Measurements from ENCODE around the gene RRAS2.
"Not testable (repeated sequence)": the region's sequence is repeated elsewhere in the genome, so short reads cannot be mapped to it uniquely, and the experiment has no call there.

RRAS2 gene
- total RNA-seq, result 18.0 to 63.7 reads per million in 2 experiments

DNA sequence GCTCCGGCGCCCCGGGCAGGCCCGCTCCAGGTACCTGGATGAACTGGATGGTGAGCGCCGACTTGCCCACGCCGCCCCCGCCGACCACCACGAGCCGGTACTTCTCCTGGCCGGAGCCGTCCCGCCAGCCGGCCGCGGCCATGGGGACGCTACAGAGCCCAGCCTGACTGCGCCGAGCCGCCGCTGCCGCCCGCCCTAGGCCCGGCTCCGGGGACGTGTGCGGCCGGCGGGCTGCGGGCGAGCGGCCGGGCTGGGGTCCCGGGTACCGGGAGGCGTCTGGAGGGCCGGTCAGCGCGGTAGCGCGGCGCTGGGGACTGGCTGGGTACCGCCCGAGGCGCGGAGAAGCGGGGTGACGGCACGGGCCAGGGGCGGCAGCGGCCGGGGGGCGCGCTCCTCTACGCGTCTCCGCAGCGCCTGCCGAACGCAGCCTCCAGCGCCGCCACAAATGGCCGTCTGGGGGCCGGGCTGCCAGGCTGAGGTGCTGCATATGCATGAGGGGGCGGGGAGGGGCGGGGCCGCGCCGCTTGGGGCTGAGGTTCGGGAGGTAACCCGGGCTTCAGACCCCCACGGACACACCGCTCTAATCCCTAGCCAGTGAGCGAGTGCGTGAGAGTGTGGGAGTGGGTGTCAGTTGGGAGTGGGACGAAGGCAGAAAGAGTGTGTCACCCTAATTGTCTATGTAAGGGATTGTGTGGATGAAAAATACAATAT, at the start of gene RRAS2:
TSS of gene RRAS2 (minus strand) at position 455 of the 711 bp plus-strand sequence. CDS start at position 142, 313 bp downstream.
- DNase-seq (ENCODE audit: low read depth), result peak; percentile 70

DNA sequence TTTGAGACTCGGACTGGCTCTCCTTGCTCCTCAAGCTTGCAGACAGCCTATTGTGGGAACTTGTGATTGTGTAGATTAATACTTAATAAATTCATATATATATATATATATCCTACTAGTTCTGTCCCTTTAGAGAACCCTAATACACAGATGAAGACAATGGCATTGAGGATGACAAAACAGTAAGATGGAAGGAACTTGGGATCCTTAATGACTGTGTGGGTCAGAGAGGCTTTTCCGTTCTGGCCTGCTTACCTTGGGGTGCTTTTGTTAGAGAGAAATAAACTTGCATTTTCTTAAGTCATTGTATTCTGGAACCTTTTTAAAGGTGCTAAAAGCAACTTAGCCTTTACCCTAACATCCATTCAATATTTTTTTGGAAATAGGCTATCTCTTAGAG, 49.6 kb upstream of the RRAS2 start:
- DNase-seq (ENCODE audit: low read depth), result no peak

DNA sequence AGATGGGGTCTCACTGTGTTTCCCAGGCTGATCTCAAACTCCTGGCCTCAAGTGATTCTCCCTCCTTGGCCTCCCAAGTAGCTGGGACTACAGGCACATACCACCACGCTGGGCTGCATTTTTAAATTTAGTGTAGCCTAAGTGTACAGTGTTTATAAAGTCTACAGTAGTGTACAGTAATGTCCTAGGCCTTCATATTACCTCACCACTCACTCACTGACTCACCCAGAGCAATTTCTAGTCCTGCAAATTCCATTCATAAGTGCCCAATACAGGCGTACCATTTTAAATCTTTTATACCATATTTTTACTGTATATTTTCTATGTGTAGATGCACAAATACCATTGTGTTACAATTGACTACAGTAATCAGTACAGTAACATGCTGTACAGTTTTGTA, 47.1 kb upstream of the RRAS2 start:
- not testable (repeated sequence) for DNase-seq (ENCODE audit: low read depth)

DNA sequence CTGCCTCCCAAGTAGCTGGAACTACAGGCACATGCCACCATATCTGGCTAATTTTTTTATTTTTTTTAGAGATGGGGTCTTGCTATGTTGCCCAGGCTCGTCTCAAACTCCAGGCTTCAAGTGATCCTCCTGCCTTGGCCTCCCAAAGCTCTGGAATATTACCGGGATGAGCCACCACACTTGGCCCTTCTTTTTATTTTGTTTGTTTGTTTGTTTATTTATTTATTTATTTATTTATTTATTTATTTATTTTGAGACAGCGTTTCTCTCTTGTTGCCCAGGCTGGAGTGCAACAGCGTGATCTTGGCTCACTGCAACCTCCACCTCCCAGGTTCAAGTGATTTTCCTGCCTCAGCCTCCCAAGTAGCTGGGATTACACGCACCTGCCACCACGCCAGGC, 44.5 kb upstream of the RRAS2 start:
- DNase-seq (ENCODE audit: low read depth), result not testable (repeated sequence)

DNA sequence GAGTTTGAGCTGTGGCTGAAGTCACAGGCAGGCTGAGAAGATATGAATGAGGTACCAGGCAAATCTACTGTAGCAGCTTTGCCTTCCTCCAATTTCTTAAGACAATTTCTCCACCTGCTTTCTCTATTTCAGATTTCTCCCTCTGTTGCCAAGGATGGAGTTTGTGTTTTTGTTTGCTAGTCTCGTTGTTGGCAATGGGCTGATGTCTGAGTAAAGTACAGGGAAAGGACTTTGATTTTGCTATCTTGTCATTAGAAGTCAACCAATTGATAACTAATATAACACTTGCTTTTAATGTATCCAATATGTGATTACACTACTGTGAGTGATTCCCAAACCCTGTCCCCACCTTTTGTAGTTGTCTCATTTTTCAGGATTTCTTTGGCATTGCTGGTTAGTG, 40.1 kb upstream of the RRAS2 start:
- no peak for DNase-seq (ENCODE audit: low read depth)

DNA sequence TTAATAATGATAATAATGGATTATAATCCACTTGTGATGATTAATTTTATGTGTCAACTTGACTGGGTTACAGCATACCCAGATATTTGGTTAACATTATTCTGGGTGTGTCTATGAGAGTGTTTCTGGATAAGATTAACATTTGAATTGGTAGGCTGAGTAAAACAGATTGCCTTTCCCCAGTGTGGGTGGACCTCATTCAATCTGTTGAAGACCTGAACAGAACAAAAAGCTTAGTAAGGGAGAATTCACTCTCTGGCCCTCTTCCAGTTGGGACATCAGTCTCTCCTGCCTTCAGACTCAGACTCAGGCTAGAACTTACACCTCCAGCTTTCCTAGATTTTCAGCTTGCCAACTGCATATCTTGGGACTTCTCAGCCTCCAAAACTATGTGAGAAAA, 37.3 kb upstream of the RRAS2 start:
- DNase-seq (ENCODE audit: low read depth), result no peak

DNA sequence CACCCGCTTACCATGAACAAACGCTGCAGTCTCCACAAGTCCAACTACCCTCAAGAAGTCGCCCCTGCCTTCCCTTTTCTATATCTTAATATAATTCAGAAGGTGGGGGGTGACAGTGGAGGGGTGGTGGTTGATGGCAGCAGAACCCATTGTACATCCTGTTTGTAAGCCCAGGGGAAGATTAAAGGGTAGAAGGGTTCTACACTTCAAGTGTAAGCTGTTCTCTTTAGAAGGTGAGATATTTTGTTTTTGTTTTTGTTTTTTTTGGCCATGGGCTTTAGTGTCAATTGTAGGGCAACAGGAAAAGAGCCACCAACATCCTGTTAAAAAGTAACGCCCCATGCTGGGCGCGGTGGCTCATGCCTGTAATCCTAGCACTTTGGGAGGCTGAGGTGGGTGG, 34.9 kb upstream of the RRAS2 start:
- DNase-seq (ENCODE audit: low read depth), result no peak

DNA sequence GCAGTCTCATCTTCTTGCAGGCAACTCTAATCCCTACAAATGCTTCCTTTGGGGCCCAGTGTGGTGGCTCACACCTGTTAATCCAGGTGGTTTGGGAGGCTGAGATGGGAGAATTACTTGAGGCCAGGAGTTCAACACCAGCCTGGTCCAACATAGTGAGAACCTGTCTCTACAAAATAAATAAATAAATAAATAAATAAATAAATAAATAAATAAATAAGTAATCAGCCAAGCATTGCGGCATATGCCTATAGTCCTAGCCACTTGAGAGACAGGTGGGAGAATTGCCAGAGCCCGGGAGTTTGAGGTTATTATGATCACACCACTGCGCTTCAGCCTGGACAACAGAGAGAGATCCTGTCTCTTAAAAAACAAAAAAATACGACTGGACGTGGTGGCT, 34.1 kb upstream of the RRAS2 start:
- no peak for DNase-seq (ENCODE audit: low read depth)

DNA sequence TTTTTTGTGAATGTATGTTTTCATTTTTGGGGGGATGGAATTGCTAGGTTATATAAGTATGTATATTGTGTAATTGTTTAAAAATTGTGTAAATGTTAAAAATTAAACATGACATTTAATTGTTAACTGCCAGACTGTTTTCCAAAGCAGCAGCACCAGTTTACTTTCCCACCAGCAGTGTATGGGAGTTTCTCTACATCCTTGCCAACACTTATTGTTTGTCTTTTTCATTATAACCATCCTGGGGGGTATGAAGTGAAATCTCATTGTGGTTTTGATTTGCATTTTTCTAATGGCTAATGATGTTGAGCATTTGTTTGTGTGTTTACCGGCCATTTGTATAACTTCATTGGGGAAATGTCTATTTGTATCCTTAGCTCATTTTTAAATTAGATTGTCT, 31.7 kb upstream of the RRAS2 start:
- DNase-seq (ENCODE audit: low read depth), result no peak

DNA sequence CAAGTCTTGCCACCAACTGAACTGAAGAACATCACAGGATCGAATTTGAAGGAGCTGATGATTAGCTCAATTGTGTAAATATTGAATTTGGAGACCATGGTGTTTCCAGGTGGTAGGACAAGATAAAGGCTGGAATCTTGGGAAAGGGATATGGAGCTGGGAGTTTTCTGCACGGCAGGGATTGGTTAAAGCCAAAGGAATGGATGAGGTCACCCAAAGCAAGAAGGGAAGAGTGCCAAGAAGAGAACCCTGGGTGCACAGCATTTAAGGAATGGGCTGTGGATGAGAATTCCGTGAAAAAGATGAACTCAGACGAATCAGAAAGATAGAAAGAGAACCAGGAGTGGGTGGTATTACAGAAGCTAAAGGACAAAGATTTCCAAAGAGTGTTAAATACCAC, 29.4 kb upstream of the RRAS2 start:
- DNase-seq (ENCODE audit: low read depth), result no peak

DNA sequence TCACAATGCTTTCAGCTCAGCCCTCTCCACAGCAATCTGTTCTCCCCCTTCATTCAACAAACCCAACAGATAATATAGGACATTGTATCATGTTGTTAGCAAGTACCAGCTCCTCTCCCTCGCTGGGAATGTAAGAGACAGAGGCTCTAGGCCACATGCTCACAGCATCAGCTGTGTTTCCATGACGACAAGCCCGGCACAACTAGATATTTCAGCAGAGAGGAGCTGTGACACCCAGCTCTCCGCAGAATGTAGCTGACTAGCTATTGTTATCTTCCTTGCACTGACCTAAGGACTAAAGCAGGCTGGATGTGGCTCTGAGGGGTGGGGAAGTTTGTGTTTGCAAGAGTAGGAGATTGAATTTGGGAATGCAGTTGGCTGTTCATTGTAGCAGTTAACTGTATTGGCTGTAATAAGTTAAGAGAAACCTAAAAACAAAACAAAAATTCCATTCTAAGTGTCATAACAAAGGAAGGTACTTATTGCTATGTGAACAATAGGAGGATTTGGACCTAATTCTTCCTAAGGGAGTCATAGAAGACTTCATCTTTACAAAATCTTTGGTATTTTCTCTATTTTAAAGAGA, 28.0 kb upstream of the RRAS2 start:
- DNase-seq (ENCODE audit: low read depth), result no peak

DNA sequence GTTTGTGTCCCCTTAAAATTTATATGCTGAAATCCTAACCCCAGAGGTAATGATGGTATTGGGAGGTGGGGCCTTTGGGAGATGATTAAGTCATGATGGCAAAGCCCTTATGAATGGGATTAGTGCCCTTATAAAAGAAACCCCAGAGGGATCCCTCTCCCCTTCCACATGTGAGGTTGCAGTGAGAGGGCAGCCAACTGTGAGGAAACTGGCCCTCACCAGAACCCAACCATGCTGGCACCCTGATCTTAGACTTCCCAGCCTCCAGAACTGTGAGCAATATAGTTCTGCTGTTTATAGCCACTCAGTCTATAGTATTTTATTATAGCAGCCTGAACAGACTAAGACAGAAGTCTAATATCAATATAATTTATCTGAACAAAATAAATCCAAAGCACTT, 27.1 kb upstream of the RRAS2 start:
- DNase-seq (ENCODE audit: low read depth), result no peak

DNA sequence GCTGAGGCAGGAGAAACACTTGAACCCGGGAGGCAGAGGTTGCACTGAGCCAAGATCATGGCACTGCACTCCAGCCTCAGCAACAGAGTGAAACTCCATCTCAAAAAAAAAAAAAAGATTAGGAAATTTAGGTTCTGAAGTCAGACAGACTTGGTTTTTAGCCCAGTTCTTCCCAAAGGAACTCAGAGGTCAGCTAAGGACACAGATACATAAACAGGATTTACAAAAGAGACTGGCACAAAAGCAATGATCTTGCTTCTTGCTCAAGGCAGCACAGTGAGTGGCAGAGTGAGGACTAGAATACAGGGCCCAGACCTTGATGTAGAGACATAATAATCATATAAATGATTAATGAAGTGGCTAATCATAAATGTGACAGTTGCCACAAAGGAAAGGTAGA, 25.4 kb upstream of the RRAS2 start:
- DNase-seq (ENCODE audit: low read depth), result no peak

DNA sequence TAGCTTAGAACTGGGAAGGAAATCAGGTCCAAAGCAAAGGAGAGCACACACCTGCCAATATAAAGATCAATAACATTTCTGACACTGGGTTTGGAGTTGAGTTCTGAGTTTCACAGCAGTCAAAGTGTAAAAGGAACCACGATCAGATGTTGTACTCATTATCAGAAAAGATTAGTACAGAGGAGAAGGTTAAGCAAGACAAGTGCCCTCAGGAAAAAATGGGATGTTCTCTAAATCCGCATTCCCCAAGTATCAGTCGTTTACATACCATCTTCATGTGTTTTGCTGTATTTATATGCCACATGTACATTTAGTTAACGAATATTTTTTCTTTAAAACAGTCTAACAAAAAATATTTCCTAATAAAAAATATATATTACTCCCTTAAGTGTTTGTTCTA, 23.0 kb upstream of the RRAS2 start:
- DNase-seq (ENCODE audit: low read depth), result no peak

DNA sequence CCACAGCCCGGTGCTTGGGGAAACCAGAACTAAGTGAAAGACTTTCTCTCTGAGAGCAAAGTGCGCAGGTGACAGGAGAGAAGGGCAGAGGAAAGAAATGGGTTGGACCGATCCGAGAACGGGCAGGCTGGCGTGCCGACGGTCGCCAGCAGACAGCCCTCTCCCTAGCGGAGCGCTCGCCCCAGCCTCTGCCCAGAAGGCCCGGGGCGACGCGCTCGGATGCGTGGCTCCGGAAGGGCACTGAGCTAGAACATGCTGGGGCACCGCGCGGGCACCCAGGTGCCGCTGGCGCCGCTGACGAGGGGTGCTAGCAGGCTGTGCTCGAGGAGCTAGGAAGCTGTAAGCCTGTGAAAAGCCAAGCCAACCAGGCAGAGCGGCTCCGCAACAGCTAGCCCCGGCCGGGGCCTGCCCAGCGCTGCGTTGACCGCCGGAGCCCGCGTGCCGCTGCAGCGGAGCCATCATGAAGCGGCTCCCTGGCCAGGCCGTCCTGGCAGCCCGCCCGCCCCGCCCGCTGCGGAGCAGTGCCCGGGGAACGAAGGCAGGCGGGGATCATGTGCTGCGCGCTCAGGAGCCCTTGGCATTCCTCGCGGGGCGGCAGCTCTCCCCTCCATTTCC, 22.1 kb upstream of the RRAS2 start:
- peak; percentile 17 for DNase-seq (ENCODE audit: low read depth)

DNA sequence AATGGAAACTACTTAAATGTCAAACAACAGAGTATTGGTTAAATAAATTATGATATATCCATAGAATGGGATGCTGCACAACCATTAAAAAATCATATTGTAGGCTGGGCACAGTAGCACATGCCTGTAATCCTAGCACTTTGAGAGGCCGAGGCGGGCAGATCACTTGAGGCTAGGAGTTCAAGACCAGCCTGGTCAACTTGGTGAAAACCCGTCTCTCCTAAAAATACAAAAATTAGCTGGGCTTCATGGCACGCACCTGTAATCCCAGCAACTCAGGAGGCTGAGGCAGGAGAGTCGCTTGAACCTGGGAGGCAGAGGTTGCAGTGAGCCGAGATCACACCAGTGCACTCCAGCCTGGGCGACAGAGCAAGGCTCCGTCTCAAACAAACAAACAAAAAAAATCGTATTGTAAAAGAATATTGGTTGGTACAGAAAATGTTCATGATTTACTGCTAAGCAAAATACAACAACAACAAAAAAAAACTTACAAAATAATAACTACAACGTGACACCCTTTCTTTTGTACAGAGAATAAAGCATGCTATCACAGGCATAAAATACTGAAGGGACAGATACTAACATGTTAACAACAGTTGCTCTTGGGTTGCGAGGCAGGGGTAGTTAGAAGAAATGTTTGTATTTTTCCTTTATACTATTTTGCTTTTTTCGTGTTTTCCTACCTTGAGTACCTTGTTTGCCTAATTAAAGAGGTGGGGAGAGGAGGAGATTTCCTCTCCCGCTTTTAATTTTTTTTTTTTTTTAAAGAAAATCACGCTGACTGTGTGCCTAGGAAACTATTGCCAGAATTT, 21.3 kb upstream of the RRAS2 start:
- DNase-seq (ENCODE audit: low read depth), result no peak

DNA sequence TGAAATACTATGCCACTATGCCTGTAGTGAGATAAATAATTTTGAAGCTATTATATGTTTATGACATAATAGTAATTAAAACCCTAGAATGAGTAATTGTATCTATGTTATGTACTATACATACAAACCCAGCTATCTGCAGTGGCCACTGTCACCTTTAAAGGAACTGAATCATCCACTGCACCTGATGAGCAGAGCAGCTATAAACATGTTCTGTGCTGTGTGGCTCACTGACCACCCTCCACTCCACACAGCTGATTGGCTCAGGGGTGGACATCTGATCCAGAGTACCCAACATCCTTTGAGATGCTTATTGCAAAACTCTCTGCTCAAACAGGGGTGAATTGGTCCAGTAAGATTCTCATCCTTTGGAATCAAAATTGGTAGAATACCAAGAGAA, 19.2 kb upstream of the RRAS2 start:
- DNase-seq (ENCODE audit: low read depth), result no peak

DNA sequence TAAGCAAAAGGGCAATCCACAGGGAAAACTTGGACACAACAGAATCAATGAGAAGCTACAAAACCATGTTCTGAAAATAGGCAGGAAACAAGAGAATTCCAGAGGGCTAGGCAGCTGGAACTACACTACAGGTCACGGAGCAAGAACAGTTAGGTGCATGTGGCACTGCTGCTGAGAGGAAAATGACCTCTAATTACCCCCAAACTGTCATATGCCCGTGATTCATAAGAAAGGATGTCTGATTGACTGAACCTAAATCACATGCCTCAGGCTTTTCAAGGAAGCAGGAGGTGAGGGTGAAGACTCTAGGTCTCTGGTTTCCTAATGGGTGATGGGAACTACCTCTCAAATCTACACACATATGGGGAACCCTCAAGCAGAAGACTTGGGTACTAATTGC, 17.9 kb upstream of the RRAS2 start:
- DNase-seq (ENCODE audit: low read depth), result no peak

DNA sequence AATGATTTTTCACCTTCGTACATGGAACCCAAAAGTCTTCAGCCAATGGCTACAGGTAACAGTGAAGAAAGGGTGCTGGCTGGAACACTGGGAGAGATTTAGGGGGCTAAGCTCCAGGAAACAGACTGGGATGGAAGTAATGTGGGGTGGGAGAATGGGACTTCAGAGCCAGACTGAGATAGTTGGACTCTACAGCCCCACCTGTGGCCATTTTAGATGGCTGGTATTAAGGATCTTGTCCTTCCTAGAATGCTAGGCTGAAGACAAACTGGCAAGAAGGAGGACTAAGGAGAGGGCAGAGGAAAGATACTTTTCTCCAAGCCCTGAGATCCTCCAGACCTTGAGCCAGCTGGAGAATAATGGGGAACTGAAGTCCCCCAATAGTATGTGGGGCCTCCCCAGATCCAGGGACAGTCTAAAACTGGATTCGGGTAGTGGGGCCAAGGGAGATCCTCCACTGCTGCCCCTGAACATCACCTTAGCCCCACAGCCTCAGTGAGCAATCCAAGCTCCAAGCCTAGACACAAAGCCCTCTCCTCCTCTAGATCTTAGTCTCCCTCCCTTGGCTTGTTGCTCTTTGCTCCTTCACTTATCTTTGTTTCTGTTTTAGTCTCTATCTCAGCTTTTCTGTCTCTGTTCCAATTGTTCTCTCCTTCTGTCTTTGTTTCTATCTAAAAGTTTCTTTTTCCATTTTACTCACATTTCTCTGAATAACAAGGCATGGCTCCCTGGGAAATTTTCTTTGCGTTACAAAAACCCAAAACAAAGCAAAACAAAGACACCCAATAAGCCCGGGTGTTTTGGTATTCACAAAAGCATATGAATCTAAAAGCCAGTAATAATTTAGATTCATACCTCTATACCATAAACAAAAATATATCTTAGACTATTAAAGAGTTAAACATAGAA, 16.2 kb upstream of the RRAS2 start:
- DNase-seq (ENCODE audit: low read depth), result no peak

DNA sequence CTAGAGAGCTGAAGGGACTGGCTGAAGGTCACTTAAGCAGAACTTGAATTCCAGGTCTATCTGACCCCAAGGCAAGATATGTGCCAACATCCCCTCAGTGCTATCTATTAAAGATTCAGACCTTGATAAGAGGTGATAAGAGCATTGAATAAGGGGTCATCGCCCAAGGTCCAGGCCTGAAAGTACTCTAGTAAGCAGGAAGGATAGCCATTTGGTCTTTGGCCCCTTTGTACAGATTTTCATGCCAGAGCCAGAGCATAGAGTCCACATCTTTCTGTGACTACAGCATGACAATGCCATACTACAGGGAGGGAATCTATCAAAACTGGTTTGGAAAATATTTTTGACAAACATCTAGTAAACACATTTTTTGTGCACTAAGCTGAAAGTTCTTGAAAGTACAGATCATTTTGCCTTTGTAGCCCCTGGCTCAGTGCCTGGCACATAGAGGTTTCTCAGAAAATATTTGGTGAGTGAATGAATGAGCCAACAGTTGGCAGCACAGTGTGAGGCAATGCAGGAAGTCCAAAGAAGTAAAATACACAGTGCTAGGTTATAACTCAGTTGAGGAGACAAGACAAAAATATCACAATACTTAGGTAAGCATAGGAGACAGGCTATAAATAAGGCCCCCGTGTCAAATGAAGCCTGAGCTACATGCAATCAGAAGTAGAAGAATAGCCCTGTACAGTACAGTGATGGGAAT, 15.1 kb upstream of the RRAS2 start:
- no peak for DNase-seq (ENCODE audit: low read depth)

DNA sequence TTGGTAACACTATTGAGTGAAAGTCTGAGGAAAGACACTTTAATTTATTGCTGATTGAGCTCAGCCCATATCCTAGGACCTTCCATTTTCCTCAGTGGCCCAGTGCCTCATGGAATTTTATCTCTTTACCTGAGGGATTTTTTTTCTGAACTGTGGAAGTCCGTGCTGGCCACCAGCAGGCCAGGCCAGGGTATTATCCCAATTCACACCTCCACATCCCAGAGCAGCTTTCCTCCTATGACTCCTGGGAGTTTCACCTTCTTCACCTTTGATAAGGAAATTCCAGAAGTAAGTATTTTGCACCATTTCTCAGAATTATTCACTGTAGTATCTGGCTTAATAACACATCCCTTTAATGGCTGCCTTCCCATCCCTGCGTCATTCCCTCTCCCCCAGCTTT, 13.0 kb upstream of the RRAS2 start:
- no peak for DNase-seq (ENCODE audit: low read depth)
